ENCODE results near the gene SUSD1. TPM values are rescaled to one million over a fixed set of nuclear protein-coding genes. Genes with fewer than 3 reads are reported as not detected.

SUSD1 gene
- total RNA-seq, 4 donors from 2014 or later, result 5.9 to 10.0 (median 7.4) TPM

DNA sequence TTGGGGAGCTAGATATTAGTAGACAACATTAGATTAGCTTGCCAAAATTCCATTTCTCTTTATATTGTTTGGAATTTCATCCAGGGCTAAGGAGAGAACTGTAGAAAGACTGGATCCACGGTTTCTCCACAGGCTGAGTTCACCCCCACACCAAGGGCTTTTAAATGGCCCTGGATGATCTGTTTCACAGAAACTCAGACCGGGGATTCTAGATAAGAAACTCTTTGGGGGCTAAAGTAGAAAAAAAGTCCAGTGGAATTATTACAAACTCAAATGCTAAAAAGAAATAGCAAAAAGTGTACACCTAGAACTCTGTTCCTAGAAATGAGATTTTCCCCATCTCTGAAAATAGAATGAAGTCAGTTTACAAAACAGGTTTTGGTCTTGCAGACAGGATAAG lies 80.9 kb downstream of the SUSD1 start:
- Histone ChIP-seq H3K36me3 (no peaks in the 10 kb centered on the region), H3K4me1 (no peaks in the 10 kb centered on the region), H3K9me3 (no peaks in the 10 kb centered on the region), H3K27me3 (no peaks in the 10 kb centered on the region), H3K4me3 (no peak overlapping the region), H3K27ac (no peak overlapping the region)
- no peak for ATAC-seq
- 45 to 55% methylated on average over 2 of the region's 2 CpGs for WGBS, 2 donors (ENCODE audit: low coverage in 1 of 2)
- TF ChIP-seq, protein P1, sequence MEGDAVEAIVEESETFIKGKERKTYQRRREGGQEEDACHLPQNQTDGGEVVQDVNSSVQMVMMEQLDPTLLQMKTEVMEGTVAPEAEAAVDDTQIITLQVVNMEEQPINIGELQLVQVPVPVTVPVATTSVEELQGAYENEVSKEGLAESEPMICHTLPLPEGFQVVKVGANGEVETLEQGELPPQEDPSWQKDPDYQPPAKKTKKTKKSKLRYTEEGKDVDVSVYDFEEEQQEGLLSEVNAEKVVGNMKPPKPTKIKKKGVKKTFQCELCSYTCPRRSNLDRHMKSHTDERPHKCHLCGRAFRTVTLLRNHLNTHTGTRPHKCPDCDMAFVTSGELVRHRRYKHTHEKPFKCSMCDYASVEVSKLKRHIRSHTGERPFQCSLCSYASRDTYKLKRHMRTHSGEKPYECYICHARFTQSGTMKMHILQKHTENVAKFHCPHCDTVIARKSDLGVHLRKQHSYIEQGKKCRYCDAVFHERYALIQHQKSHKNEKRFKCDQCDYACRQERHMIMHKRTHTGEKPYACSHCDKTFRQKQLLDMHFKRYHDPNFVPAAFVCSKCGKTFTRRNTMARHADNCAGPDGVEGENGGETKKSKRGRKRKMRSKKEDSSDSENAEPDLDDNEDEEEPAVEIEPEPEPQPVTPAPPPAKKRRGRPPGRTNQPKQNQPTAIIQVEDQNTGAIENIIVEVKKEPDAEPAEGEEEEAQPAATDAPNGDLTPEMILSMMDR (IDR thresholded peaks at IDR 0.05), result no peak
- TF ChIP-seq EP300 (IDR thresholded peaks at IDR 0.05) (no peak), POLR2A (IDR thresholded peaks at IDR 0.05) (no peak), POLR2AphosphoS5 (IDR thresholded peaks at IDR 0.05) (no peak)

DNA sequence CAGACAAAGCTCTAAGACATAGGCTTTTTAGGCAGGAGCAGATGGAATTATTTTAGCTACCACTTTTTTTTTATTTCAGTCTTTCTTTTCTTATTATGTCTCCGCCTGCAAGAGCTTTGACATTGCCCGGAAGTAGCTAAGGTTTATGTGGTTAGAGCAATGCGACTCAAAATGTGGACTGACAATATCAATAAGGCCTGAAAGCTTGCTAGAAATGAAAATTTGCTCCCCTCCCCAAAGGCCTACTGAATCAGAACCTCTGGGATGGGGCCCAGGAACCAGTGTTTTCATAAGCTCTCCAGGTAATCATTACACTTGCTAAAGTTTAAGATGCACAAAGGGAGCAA lies 81.3 kb downstream of the SUSD1 start:
- WGBS, 2 donors (ENCODE audit: low coverage in 1 of 2), result 75 to 79% methylated on average over 3 of the region's 3 CpGs
- ATAC-seq, result no peak
- no peak overlapping the region for H3K27ac ChIP-seq
- no peaks in the 10 kb centered on the region for H3K4me1 ChIP-seq
- no peaks in the 10 kb centered on the region for H3K36me3 ChIP-seq
- H3K4me3 ChIP-seq, result no peak overlapping the region
- TF ChIP-seq POLR2A (IDR thresholded peaks at IDR 0.05) (no peak), POLR2AphosphoS5 (IDR thresholded peaks at IDR 0.05) (no peak), EP300 (IDR thresholded peaks at IDR 0.05) (no peak)
- TF ChIP-seq, protein P1 (IDR thresholded peaks at IDR 0.05), result no peak
- no peaks in the 10 kb centered on the region for H3K9me3 ChIP-seq
- H3K27me3 ChIP-seq, result no peaks in the 10 kb centered on the region

DNA sequence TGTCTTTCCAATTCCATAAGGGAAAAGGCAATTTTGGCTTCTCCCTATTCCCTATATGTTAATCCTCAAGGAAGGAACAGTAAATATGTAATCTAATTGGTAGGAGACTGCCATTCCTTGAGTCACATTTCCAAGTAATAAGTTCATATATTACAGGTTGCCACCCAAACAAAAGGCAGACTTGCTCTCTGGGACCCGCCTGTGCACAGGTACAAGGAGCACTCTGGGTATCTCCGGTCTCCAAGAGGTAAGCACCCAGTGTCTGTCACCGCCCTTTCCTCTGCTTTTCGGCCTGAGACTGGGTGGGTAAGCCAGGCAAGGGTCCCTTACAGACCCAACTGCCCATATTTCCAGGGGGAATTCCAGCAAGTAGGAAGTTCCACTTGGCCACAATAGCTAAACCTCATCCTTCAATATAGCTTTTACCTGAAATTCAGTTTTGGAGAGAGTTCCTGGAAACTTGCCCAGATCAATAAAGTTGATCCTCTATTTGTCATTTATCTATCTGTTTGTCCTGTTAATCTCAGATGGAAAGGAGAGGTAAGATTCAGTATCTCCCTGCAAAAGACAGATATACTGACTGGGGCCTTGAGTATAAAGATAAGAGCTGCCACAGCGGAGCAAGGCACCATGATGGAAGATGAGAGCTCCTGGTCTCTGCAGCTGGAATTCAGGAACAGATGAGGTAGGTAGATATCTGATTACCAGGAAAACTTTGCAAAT lies 81.8 kb downstream of the SUSD1 start:
- Histone ChIP-seq H3K36me3 (no peaks in the 10 kb centered on the region), H3K27me3 (no peaks in the 10 kb centered on the region), H3K9me3 (no peaks in the 10 kb centered on the region), H3K4me1 (no peaks in the 10 kb centered on the region), H3K4me3 (no peak overlapping the region), H3K27ac (no peak overlapping the region)
- WGBS, 2 donors (ENCODE audit: low coverage in 1 of 2), result 79 to 87% methylated on average over 1 to 4 of the region's 5 CpGs
- ATAC-seq, result no peak
- TF ChIP-seq, protein P1 (IDR thresholded peaks at IDR 0.05), result no peak
- TF ChIP-seq EP300 (IDR thresholded peaks at IDR 0.05) (no peak), POLR2A (IDR thresholded peaks at IDR 0.05) (no peak), POLR2AphosphoS5 (IDR thresholded peaks at IDR 0.05) (no peak)

DNA sequence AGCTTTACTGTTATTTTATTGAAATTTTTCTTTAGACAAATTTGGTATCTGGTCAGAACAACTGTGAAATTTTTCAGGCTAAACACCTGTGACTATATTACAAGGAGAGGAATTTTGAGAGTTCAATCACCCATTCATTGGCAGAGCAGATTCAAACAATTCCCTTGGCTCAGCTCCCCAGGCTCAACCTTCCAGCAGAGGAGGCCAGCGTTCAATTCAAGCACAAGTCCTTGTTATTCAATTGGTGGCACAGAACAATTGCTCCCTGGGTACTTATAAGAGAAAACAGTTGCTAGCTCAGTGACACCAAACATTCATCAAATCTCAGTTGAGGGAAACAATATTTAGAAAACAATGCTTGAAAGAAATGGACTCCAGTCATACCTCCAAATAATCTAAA lies 83.3 kb downstream of the SUSD1 start:
- 0 to 29% methylated on average over 1 of the region's 1 CpG for WGBS, 2 donors (ENCODE audit: low coverage in 1 of 2)
- Histone ChIP-seq H3K4me1 (no peaks in the 10 kb centered on the region), H3K27ac (no peak overlapping the region), H3K27me3 (no peaks in the 10 kb centered on the region), H3K36me3 (no peaks in the 10 kb centered on the region), H3K4me3 (no peak overlapping the region), H3K9me3 (no peaks in the 10 kb centered on the region)
- ATAC-seq, result no peak
- TF ChIP-seq, protein P1 (IDR thresholded peaks at IDR 0.05), result peak in 1 of 4 experiments; percentile 21
- no peak for TF ChIP-seq POLR2A (IDR thresholded peaks at IDR 0.05)
- TF ChIP-seq EP300 (IDR thresholded peaks at IDR 0.05), result no peak
- no peak for TF ChIP-seq POLR2AphosphoS5 (IDR thresholded peaks at IDR 0.05)

DNA sequence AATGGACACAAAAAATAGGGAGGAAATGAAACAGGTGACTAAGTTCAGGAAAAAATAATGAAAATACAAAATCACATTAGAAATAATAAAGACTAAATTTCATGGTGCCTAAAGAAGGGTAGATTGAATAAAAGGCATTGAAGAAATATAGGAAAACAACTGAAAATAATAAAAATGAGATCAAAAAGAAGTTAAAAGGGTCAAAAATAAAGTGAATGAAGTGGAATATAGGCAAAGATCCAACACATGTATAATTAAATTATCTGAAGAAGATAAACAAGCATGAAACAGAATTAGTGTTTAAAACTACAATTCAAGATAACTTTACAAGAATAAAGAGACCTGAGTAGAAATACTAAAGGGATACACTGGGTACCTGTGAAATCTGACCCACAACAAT lies 87.6 kb downstream of the SUSD1 start:
- H3K9me3 ChIP-seq, result no peaks in the 10 kb centered on the region
- TF ChIP-seq EP300 (IDR thresholded peaks at IDR 0.05) (no peak), POLR2A (IDR thresholded peaks at IDR 0.05) (no peak), POLR2AphosphoS5 (IDR thresholded peaks at IDR 0.05) (no peak)
- TF ChIP-seq, protein P1 (IDR thresholded peaks at IDR 0.05), result no peak
- no peaks in the 10 kb centered on the region for H3K27me3 ChIP-seq
- H3K4me1 ChIP-seq, result no peaks in the 10 kb centered on the region
- H3K4me3 ChIP-seq, result no peak overlapping the region
- no peak overlapping the region for H3K27ac ChIP-seq
- no peaks in the 10 kb centered on the region for H3K36me3 ChIP-seq
- ATAC-seq, result no peak
